IPS DF 4.7 (cell line): Measurements from ENCODE around the gene NEBL.
"Not testable (repeated sequence)": the region's sequence is repeated elsewhere in the genome, so short reads cannot be mapped to it uniquely, and the experiment has no call there.

Source experiments
- DNase-seq: peaks from one replicate; pipeline ENCODE4 v3.0.0-alpha.2; 2013; ENCODE audit warnings: low spot score; ENCODE audit errors: extremely low read depth

Gene NEBL

GRCh38 chr10:20897146-20897825 lies at the start of gene NEBL:
Gene NEBL (minus strand): TSS chr10:20897311. CDS start chr10:20897205, 106 bp downstream.
- DNase-seq, result no peak

GRCh38 chr10:20945546-20946332 lies 48.6 kb upstream of the NEBL start:
- DNase-seq, result no peak

DNA sequence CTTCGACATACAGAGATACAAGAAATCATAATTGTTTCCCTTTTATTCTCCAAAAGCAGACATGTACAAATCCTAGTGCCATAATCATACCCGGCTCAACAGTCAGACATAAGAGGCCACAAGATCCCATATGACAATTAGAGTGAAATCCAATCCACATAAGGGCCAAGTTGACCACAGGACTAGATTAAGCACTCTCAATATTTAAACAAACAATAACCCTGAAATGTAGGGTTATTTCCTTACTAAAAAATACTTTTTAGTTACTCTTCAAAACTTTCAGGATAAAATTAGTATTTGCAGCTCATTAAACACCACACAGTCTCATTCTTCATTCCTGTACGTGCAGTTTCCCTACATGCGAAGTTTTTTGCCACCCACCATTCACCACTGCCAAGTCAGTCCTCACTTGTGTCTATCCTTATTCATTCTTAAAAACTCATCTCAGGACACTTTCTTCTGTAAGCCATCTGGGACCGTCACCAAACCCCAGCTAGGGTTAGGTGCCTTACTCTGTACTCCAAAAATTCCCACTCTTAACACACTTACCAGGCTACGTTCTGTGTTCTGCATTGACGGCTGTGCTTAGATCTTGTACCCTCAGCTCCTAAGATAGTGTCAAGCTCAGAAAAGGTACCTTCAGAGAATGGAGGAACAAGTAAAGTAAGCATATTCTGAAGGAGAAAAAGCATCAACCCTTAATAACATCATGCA lies 47.8 kb upstream of the NEBL start:
- DNase-seq, result no peak

- not testable (repeated sequence) for DNase-seq
Observed at GRCh38 chr10:20939414-20939813, 42.3 kb upstream of the NEBL start.

DNA sequence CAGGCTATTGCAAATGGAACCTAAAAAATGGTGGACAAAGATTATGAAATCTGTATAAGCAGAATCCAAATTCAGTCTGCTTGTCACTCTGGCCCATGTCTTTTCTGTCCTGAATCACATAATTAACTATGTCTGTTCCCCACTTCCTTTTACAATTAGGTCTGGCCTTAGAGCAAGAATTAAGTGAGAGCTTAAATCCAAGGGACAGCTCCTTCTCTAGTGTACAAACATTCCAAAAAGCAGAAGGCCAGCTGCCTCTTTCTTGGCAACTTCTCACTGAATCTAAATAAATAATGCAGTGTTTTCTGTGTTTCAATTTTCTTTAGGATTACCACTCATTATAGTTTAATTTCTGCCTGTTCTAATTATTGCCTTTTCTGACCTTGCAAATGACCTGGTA lies 39.3 kb upstream of the NEBL start:
- no peak for DNase-seq

DNA sequence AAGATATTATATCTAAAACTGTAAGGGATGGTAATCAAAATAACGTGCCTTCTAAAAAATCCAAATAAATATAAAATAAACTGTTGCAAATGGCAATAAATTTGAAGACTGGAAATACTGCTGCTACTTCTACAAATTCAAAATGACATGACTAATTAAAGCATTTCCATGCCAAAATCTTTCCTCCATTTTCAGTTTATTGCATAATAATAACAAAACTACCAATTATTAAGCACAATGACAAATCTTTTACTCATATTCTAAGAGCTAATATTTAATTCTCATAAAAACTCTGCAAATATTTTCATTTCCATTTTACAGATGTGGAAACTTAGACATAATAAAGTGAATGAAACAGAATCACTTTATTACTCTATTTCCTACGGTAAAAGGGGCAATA lies 38.8 kb upstream of the NEBL start:
- no peak for DNase-seq

DNA sequence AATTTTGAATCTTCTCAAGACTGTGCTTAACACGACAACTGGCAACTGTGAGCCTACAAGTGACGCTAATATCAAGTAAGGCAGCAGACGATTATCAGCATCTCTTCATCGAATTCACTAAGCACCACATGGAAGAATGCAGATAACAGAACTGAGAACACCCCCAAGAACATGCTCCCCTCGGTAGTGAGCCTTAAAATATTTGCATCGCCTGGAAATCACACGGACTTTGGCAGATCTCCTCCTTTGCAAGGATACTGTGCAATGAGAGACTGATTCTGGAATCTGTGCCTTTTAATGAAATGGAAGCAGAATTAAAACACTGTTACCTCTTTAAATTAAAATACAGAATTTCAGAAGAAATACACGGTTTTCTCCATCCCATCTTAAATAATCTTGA lies 38.2 kb upstream of the NEBL start:
- DNase-seq, result no peak

DNA sequence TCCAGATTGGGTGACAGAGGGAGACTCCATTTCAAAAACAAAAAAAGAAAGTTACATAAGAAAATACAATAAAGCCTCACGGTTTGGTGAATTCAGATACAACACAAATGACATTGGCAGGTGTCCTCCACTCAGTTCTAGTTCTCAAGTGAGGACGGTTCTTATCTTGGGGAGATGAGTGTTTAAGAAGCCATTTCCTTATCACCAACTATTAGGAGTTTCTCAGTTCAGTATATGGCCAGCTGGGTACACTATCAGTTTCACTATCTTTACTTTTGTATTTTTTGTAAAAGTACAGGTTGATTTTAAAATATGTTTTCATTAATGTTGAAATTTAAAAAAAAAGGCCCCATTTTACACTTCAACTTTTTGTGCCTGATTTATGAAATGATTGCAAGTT lies 36.6 kb upstream of the NEBL start:
- no peak for DNase-seq

GRCh38 chr10:20932606-20933126 lies 35.6 kb upstream of the NEBL start:
- DNase-seq, result no peak

- DNase-seq, result no peak
Observed at GRCh38 chr10:20931156-20931795, 34.2 kb upstream of the NEBL start.

DNA sequence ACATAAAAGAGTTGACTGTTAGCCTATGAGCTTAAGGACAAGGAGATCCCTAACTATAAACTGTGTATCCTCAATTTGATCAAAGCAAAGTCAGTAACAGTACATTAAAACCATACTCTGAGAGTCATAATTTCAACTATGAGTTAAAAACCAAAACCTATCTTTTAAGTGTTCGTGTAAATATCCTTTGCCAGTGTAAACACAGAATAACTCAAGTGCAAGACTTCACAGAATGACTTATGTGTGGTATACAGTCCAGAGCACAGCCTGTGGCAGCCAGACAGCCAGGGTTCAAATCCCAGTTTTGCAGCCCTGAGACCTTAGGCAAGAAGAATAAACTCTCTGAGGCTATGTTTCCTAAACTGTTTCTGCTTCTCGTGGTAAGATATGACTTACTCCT lies 30.3 kb upstream of the NEBL start:
- DNase-seq, result no peak

DNA sequence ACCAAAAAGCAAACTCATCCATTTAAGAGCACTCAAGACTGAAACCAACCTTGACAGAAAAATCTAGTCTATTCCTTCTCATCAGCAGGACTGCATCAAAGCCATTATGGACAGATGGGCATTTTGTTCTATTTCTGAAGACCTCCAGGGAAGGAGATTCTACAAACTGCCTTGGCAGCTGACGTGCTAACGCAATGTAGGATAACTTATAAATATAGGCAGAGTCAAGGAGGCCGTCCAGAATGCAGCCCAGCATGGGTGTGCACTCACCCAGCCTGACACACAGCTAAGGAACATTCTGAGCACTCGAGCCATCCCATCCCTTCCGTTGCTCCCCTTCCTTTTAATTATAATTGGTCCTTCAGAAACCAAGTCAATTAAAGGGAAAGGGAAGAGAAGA lies 25.3 kb upstream of the NEBL start:
- DNase-seq, result no peak

- DNase-seq, result no peak
Observed at GRCh38 chr10:20922033-20922432, 24.9 kb upstream of the NEBL start.

- no peak for DNase-seq
Observed at GRCh38 chr10:20920061-20920460, 22.9 kb upstream of the NEBL start.

DNA sequence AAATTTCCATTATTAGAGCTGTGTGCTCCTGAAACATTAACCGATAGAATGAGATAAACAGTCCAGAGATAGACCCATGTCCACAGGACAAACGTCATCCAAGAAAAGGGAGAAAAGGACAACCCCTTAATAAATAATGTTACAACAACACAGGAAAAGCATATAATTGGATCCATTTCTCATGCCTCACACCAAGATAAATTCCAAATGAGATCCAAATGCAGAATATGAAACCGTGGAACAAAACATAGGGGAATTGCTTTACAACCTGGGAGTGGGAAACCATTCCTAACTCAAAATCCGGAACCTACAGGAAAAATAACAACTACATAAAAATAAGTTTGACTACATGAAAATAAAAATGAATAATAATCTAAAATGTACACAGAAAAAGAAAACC lies 22.4 kb upstream of the NEBL start:
- DNase-seq, result no peak

GRCh38 chr10:20916976-20917375 lies 19.9 kb upstream of the NEBL start:
- DNase-seq, result no peak

DNA sequence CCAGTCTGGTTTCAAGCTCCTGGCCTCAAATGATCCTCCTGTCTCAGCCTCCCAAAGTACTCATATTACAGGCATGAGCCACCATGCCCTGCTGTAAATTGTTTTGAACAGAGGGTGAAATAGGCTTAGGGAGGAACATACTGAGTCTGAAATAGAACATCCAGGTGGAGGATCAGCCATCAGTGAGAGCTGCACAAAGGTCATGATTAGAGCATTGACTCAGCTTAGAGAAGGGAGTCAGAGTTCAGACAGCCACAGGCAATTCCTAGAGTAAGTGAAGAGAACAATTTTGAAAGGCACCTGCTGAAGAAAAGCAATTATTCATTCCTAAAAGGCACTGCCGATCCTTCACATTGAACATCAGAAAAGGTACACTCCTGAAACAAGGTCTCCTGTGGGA lies 15.9 kb upstream of the NEBL start:
- DNase-seq, result no peak

DNA sequence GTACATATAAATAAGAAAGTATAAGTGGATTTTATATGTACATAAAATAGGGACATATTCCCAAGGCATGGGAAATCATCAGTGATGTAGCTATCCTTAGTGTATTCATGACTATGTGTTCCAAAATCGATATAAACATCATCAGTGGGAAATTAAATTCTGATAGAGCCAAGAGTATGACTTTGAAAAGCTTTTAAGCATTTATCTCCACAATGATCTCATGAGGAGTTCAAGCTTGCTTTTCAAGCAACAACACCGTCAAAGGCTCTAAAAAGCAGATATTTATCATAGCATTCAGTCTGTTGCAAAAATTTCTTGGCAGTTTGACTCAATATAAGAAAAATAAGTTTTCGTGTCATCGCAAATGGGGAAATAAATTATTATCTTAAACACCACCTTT lies 14.5 kb upstream of the NEBL start:
- no peak for DNase-seq

DNA sequence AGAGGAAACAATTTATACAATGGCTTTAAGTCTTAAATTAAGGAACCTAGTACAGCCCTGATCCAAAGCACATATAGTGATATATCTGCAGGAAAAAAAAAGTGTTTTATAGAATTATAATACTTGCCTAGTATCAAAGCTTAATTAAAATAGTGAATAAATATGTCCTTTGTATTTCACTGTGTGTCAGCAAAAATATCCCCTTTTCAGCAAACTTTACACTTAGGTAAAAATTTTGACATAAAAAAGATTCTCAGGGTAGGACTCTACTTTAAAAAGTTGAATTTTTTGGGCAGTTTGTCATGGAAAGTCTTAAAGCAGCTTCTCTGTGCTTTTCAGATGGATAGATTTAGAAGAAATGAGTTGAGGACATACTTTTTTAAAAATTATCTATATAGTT lies 12.7 kb upstream of the NEBL start:
- DNase-seq, result no peak

- DNase-seq, result no peak
Observed at GRCh38 chr10:20908391-20908790, 11.3 kb upstream of the NEBL start.

GRCh38 chr10:20903635-20904390 lies 6.7 kb upstream of the NEBL start:
- no peak for DNase-seq
